GM23338 (cell line): Measurements from ENCODE around the gene FYB2. TPM values are rescaled to one million over a fixed set of nuclear protein-coding genes. Genes with fewer than 3 reads are reported as not detected.

Experiments
- ATAC-seq: fragments of 200-7000 bp; cut with Tn5 transposase; 3 replicates; pipeline ENCODE4 v1.9.1; 2020
- DNase-seq: peaks from one replicate; pipeline ENCODE4 v3.0.0-alpha.2; 2015; ENCODE audit warnings: low spot score
- H2AFZ ChIP-seq: fragments of 200-600 bp; sonication (generic); 2 replicates; pipeline ENCODE4 v1.8.0; 2016; ENCODE audit warnings: antibody characterized with exemption, mild to moderate bottlenecking, moderate library complexity
- H3F3A ChIP-seq: fragments of 200-600 bp; sonication (generic); replicated peaks from 2 replicates; pipeline ENCODE4 v1.8.0; 2017; ENCODE audit warnings: antibody characterized with exemption, mixed run types, low read depth
- H3K27ac ChIP-seq: fragments of 200-600 bp; sonication (generic); 2 replicates; pipeline ENCODE4 v1.6.1; 2016; ENCODE audit warnings: low read depth
- H3K27me3 ChIP-seq: fragments of 200-600 bp; sonication (generic); 2 replicates; pipeline ENCODE4 v1.8.0; 2016; ENCODE audit warnings: mild to moderate bottlenecking, mixed run types, moderate library complexity; ENCODE audit not compliant: insufficient read depth
- H3K36me3 ChIP-seq: fragments of 200-600 bp; sonication (generic); 2 replicates; pipeline ENCODE4 v1.8.0; 2016; ENCODE audit warnings: mild to moderate bottlenecking; ENCODE audit not compliant: insufficient read depth
- H3K4me1 ChIP-seq: fragments of 200-600 bp; sonication (generic); 2 replicates; pipeline ENCODE4 v1.8.0; 2016; ENCODE audit warnings: mild to moderate bottlenecking, moderate library complexity; ENCODE audit not compliant: insufficient read depth
- H3K4me2 ChIP-seq: fragments of 200-600 bp; sonication (generic); 2 replicates; pipeline ENCODE4 v1.7.1; 2017; ENCODE audit warnings: mixed run types
- H3K4me3 ChIP-seq: fragments of 200-600 bp; sonication (generic); 2 replicates; pipeline ENCODE4 v1.6.1; 2016; ENCODE audit warnings: mixed run types
- H3K79me2 ChIP-seq: fragments of 200-600 bp; sonication (generic); replicated peaks from 2 replicates; pipeline ENCODE4 v1.8.0; 2017; ENCODE audit warnings: mild to moderate bottlenecking; ENCODE audit not compliant: insufficient read depth
- H3K9me2 ChIP-seq: fragments of 200-600 bp; sonication (generic); 2 replicates; pipeline ENCODE4 v1.8.0; 2017; ENCODE audit not compliant: insufficient read depth
- H4K20me1 ChIP-seq: fragments of 200-600 bp; sonication (generic); replicated peaks from 2 replicates; pipeline ENCODE4 v1.8.0; 2017; ENCODE audit warnings: mild to moderate bottlenecking; ENCODE audit not compliant: insufficient read depth
- H3K27ac Mint-ChIP-seq: 2 replicates; pipeline ENCODE4 v1.8.0; 2020; ENCODE audit warnings: inconsistent platforms, mild to moderate bottlenecking, moderate library complexity, mixed read lengths
- H3K27me3 Mint-ChIP-seq: 3 replicates; pipeline ENCODE4 v1.8.0; 2022; ENCODE audit warnings: low read depth, mild to moderate bottlenecking, moderate library complexity, mixed read lengths, inconsistent platforms; ENCODE audit not compliant: insufficient read depth, poor library complexity
- H3K36me3 Mint-ChIP-seq: 3 replicates; pipeline ENCODE4 v1.8.0; 2021; ENCODE audit warnings: low read depth, mild to moderate bottlenecking, inconsistent platforms, moderate library complexity, mixed read lengths
- H3K4me1 Mint-ChIP-seq: 3 replicates; pipeline ENCODE4 v1.8.0; 2020; ENCODE audit warnings: mild to moderate bottlenecking, inconsistent platforms, mixed read lengths
- H3K4me3 Mint-ChIP-seq: 3 replicates; pipeline ENCODE4 v1.8.0; 2021; ENCODE audit warnings: moderate library complexity, mild to moderate bottlenecking, inconsistent platforms, mixed read lengths
- H3K9me3 Mint-ChIP-seq: 3 replicates; pipeline ENCODE4 v1.8.0; 2020; ENCODE audit warnings: moderate library complexity, mild to moderate bottlenecking, inconsistent platforms, mixed read lengths
- CREB1 ChIP-seq: fragments of 250-450 bp; sonication (Bioruptor Pico); IDR thresholded peaks from 2 replicates; pipeline ENCODE4 v1.5.0; 2020; ENCODE audit warnings: low read depth, mild to moderate bottlenecking, moderate library complexity
- CTCF ChIP-seq, 2 experiments: fragments of 200-600 bp in 1 of 2; sonication (generic) in 1 of 2; conservative IDR thresholded peaks; 2 replicates each; pipeline versions ENCODE4 v1.5.1 to v1.6.1; 2016 to 2017; ENCODE audit warnings: antibody characterized with exemption in 2 of 2, low read depth in 2 of 2, mild to moderate bottlenecking in 2 of 2, moderate library complexity in 1 of 2
- ETS1 ChIP-seq: IDR thresholded peaks from 2 replicates; pipeline ENCODE4 v1.6.1; 2016; ENCODE audit warnings: antibody characterized with exemption
- EZH2 ChIP-seq: fragments of 200-600 bp; sonication (generic); IDR thresholded peaks from one replicate; pipeline ENCODE4 v1.8.0; 2017; ENCODE audit warnings: antibody characterized with exemption, mild to moderate bottlenecking, low read depth; ENCODE audit not compliant: unreplicated experiment
- EZH2phosphoT487 ChIP-seq: fragments of 200-600 bp; sonication (generic); IDR thresholded peaks from one replicate; pipeline ENCODE4 v1.8.1; 2018; ENCODE audit warnings: antibody characterized with exemption; ENCODE audit not compliant: unreplicated experiment
- JUNB ChIP-seq: IDR thresholded peaks from one replicate; pipeline ENCODE4 v1.6.1; 2016; ENCODE audit warnings: antibody characterized with exemption; ENCODE audit not compliant: unreplicated experiment
- NANOG ChIP-seq: IDR thresholded peaks from 2 replicates; pipeline ENCODE4 v1.6.1; 2016; ENCODE audit warnings: antibody characterized with exemption, borderline replicate concordance
- POLR2AphosphoS5 ChIP-seq: IDR thresholded peaks from 2 replicates; pipeline ENCODE4 v1.6.1; 2016; ENCODE audit warnings: antibody characterized with exemption, low read depth
- REST ChIP-seq: IDR thresholded peaks from one replicate; pipeline ENCODE4 v1.6.1; 2018; ENCODE audit warnings: antibody characterized with exemption; ENCODE audit not compliant: unreplicated experiment
- STAT1 ChIP-seq: IDR thresholded peaks from one replicate; pipeline ENCODE4 v1.6.1; 2016; ENCODE audit warnings: antibody characterized with exemption; ENCODE audit not compliant: unreplicated experiment
- ZNF114 ChIP-seq: fragments of 250-450 bp; sonication (Bioruptor Pico); IDR thresholded peaks from 2 replicates; pipeline ENCODE4 v1.5.0; 2020; ENCODE audit warnings: mild to moderate bottlenecking, moderate library complexity
- ZNF331 ChIP-seq: fragments of 250-450 bp; sonication (Bioruptor Pico); IDR thresholded peaks from 2 replicates; pipeline ENCODE4 v1.5.0; 2020; ENCODE audit warnings: low read depth, mild to moderate bottlenecking, moderate library complexity
- ZNF462 ChIP-seq: fragments of 250-450 bp; sonication (Bioruptor Pico); IDR thresholded peaks from 2 replicates; pipeline ENCODE4 v1.5.0; 2020; ENCODE audit warnings: mild to moderate bottlenecking, moderate library complexity
- polyA plus RNA-seq: library from polyadenylated mRNA; unstranded; fragments of >200 nt; fragmentation: Nextera tagmentation; extraction: Ambion mirVana; gene quantifications from 2 replicates; pipeline ENCODE4 v1.2.1, GENCODE V29; 2016
- total RNA-seq: library from RNA; depleted of rRNA; stranded (reverse); fragments of >200 nt; shearing (Covaris generic); gene quantifications from 2 replicates; pipeline ENCODE4 v1.2.3, GENCODE V29; 2014

Gene FYB2
- total and polyA plus RNA-seq, 2 experiments from 2014 or later, result 0.39 TPM; not detected in 1

DNA sequence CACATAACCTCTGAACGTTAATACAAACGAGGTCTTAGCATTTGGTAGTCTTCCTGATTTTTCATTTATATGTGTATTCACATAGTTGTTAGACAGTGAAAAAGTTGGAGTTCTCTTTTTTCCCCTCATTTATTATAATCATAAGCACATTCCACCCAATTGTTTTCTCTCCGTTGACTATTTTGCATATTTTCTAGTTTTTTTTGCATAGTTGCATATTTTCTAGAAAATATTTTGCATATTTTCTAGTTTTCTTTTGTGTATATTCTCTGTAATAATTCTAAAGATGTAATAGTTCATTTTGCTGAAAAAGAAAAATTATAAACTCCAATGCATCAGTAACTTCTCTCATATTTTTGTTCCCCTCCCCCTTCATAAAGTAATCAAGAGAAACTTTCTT is 47.5 kb downstream of the FYB2 start:
- Histone ChIP-seq H3K27ac (no peak overlapping the region), H3K4me3 (no peak overlapping the region), H2AFZ (no peak overlapping the region), H3K4me2 (no peak overlapping the region), H3F3A (no peaks in the 10 kb centered on the region), H3K4me1 (no peaks in the 10 kb centered on the region), H3K36me3 (no peaks in the 10 kb centered on the region), H3K79me2 (no peaks in the 10 kb centered on the region), H3K9me2 (no peaks in the 10 kb centered on the region), H4K20me1 (no peaks in the 10 kb centered on the region), H3K27me3 (no peaks in the 10 kb centered on the region)
- no peak for ATAC-seq
- no peaks in the 10 kb centered on the region for H3K9me3 Mint-ChIP-seq
- no peaks in the 10 kb centered on the region for H3K4me1 Mint-ChIP-seq
- no peak for DNase-seq
- no peak overlapping the region for H3K4me3 Mint-ChIP-seq
- no peaks in the 10 kb centered on the region for H3K36me3 Mint-ChIP-seq
- no peaks in the 10 kb centered on the region for H3K27me3 Mint-ChIP-seq
- TF ChIP-seq NANOG (no peak), POLR2AphosphoS5 (no peak), ETS1 (no peak), ZNF331 (CRISPR knock-in tag) (no peak), REST (no peak), EZH2 (no peak), ZNF462 (CRISPR knock-in tag) (no peak), EZH2phosphoT487 (no peak), JUNB (no peak), STAT1 (no peak), ZNF114 (no peak), CREB1 (CRISPR knock-in tag) (no peak), CTCF (conservative IDR thresholded peaks at IDR 0.05; ENCODE audit: low read depth in 2 of 2) (no peak)
- H3K27ac Mint-ChIP-seq, result no peak overlapping the region
